G401 (cell line): ENCODE measurements around the gene ITLN1. TPM values are rescaled to one million over a fixed set of nuclear protein-coding genes. Genes with fewer than 3 reads are reported as not detected.
"Not testable (repeated sequence)": the region's sequence is repeated elsewhere in the genome, so short reads cannot be mapped to it uniquely, and the experiment has no call there.

Experiments used
- DNase-seq: peaks from one replicate; pipeline ENCODE4 v3.0.0-alpha.2; 2015; ENCODE audit warnings: low spot score
- in situ Hi-C: cut with HindIII; loops from 2 replicates; pipeline ENCODE4 v1.10.0; 2016; ENCODE audit warnings: low sequenced_read_pairs, mixed read lengths
- total RNA-seq: library from RNA; depleted of rRNA; stranded (reverse); fragments of >200 nt; shearing (Covaris generic); gene quantifications from 2 replicates; pipeline ENCODE4 v1.2.3, GENCODE V29; 2014

Gene ITLN1
- total RNA-seq, 1 experiment from 2014 or later, result not detected

GRCh38 chr1:160884579-160884978, 401 bp downstream of the ITLN1 start:
- DNase-seq, result no peak
- in situ Hi-C loops, result no loop called here

GRCh38 chr1:160883581-160884513, 1.1 kb downstream of the ITLN1 start:
- in situ Hi-C loops, result no loop called here
- no peak for DNase-seq

GRCh38 chr1:160882582-160882981, 2.4 kb downstream of the ITLN1 start:
- in situ Hi-C loops, result no loop called here
- DNase-seq, result no peak

GRCh38 chr1:160881264-160881663, 3.7 kb downstream of the ITLN1 start:
- in situ Hi-C loops, DNase-seq: not testable (repeated sequence)

- in situ Hi-C loops, result no loop called here
These were observed 4.8 kb downstream of the ITLN1 start for GRCh38 chr1:160880216-160880615.

GRCh38 chr1:160879056-160879455, 5.9 kb downstream of the ITLN1 start:
- DNase-seq, result no peak
- in situ Hi-C loops, result no loop called here

More at GRCh38 chr1:160880216-160880615, 4.8 kb downstream of the ITLN1 start:
- DNase-seq, result no peak

- in situ Hi-C loops, result no loop called here
- no peak for DNase-seq
These were observed 7.8 kb downstream of the ITLN1 start for GRCh38 chr1:160877221-160877620.

- no peak for DNase-seq
- in situ Hi-C loops, result no loop called here
These were observed 8.7 kb downstream of the ITLN1 start for GRCh38 chr1:160876311-160876710.

- DNase-seq, in situ Hi-C loops: not testable (repeated sequence)
These were observed 9.4 kb downstream of the ITLN1 start for GRCh38 chr1:160875591-160875990.

- no peak for DNase-seq
- in situ Hi-C loops, result no loop called here
These were observed 10.0 kb downstream of the ITLN1 start for GRCh38 chr1:160874935-160875334.

GRCh38 chr1:160868141-160868540, 16.8 kb downstream of the ITLN1 start:
- in situ Hi-C loops, result no loop called here

GRCh38 chr1:160867651-160868050, 17.3 kb downstream of the ITLN1 start:
- in situ Hi-C loops, DNase-seq: not testable (repeated sequence)

More at GRCh38 chr1:160868141-160868540, 16.8 kb downstream of the ITLN1 start:
- no peak for DNase-seq

GRCh38 chr1:160866695-160867260, 18.2 kb downstream of the ITLN1 start:
- no peak for DNase-seq
- in situ Hi-C loops, result no loop called here

- in situ Hi-C loops, result no loop called here
- no peak for DNase-seq
These were observed 18.8 kb downstream of the ITLN1 start for GRCh38 chr1:160866001-160866694.

GRCh38 chr1:160865337-160865736, 19.6 kb downstream of the ITLN1 start:
- in situ Hi-C loops, result no loop called here
- no peak for DNase-seq

GRCh38 chr1:160864173-160864572, 20.8 kb downstream of the ITLN1 start:
- DNase-seq, result no peak
- in situ Hi-C loops, result no loop called here

- in situ Hi-C loops, result no loop called here
- DNase-seq, result no peak
These were observed 21.2 kb downstream of the ITLN1 start for GRCh38 chr1:160863774-160864131.

GRCh38 chr1:160863061-160863773, 21.8 kb downstream of the ITLN1 start:
- in situ Hi-C loops, result no loop called here
- DNase-seq, result no peak
